Neural progenitor cell (in vitro differentiated cells): ENCODE data around the gene CDH26. TPM values are rescaled to one million over a fixed set of nuclear protein-coding genes. Genes with fewer than 3 reads are reported as not detected.

Experiments
- DNase-seq: peaks from one replicate; pipeline ENCODE4 v3.0.0-alpha.2; 2016; ENCODE audit warnings: low spot score
- H2AFZ ChIP-seq: fragments of 200-600 bp; sonication (generic); replicated peaks from 2 replicates; pipeline ENCODE4 v1.6.1; 2016; ENCODE audit warnings: antibody characterized with exemption
- H3F3A ChIP-seq: fragments of 200-600 bp; sonication (generic); 2 replicates; pipeline ENCODE4 v1.6.1; 2016; ENCODE audit warnings: antibody characterized with exemption, low read depth
- H3K27ac ChIP-seq: fragments of 200-600 bp; sonication (generic); 2 replicates; pipeline ENCODE4 v1.5.1; 2016; ENCODE audit warnings: mild to moderate bottlenecking
- H3K27me3 ChIP-seq: fragments of 200-600 bp; sonication (generic); 2 replicates; pipeline ENCODE4 v1.6.1; 2016; ENCODE audit warnings: mild to moderate bottlenecking, moderate library complexity
- H3K36me3 ChIP-seq: fragments of 200-600 bp; sonication (generic); 2 replicates; pipeline ENCODE4 v1.5.1; 2016
- H3K4me1 ChIP-seq: fragments of 200-600 bp; sonication (generic); 2 replicates; pipeline ENCODE4 v1.6.1; 2016; ENCODE audit warnings: mixed run types
- H3K4me2 ChIP-seq: fragments of 200-600 bp; sonication (generic); 2 replicates; pipeline ENCODE4 v1.6.1; 2016
- H3K4me3 ChIP-seq: fragments of 200-600 bp; sonication (generic); 2 replicates; pipeline ENCODE4 v1.5.1; 2016
- H3K79me2 ChIP-seq: fragments of 200-600 bp; sonication (generic); 2 replicates; pipeline ENCODE4 v1.6.1; 2016; ENCODE audit warnings: low read depth
- H3K9ac ChIP-seq: fragments of 200-600 bp; sonication (generic); 2 replicates; pipeline ENCODE4 v1.6.1; 2016
- H3K9me3 ChIP-seq: fragments of 200-600 bp; sonication (generic); 2 replicates; pipeline ENCODE4 v1.5.1; 2016; ENCODE audit warnings: low read depth
- H4K20me1 ChIP-seq: fragments of 200-600 bp; sonication (generic); 2 replicates; pipeline ENCODE4 v1.6.1; 2016; ENCODE audit warnings: low read depth
- H3K27ac Mint-ChIP-seq: 3 replicates; pipeline ENCODE4 v1.8.0; 2021; ENCODE audit warnings: mixed read lengths
- H3K27me3 Mint-ChIP-seq: 2 replicates; pipeline ENCODE4 v1.8.0; 2022; ENCODE audit warnings: low read depth, mild to moderate bottlenecking, inconsistent platforms, moderate library complexity, mixed read lengths; ENCODE audit not compliant: insufficient read depth
- H3K36me3 Mint-ChIP-seq: 3 replicates; pipeline ENCODE4 v1.8.0; 2021; ENCODE audit warnings: mixed read lengths
- H3K4me1 Mint-ChIP-seq: 3 replicates; pipeline ENCODE4 v1.8.0; 2021; ENCODE audit warnings: mixed read lengths
- H3K4me3 Mint-ChIP-seq: 3 replicates; pipeline ENCODE4 v1.8.0; 2021; ENCODE audit warnings: mild to moderate bottlenecking, moderate library complexity, mixed read lengths
- H3K9me3 Mint-ChIP-seq: 3 replicates; pipeline ENCODE4 v1.8.0; 2020; ENCODE audit warnings: mixed read lengths
- EZH2 ChIP-seq: fragments of 200-600 bp; sonication (generic); IDR thresholded peaks from 2 replicates; pipeline ENCODE4 v1.6.1; 2017; ENCODE audit warnings: antibody characterized with exemption, mild to moderate bottlenecking, moderate library complexity
- EZH2phosphoT487 ChIP-seq: fragments of 200-600 bp; sonication (generic); IDR thresholded peaks from 2 replicates; pipeline ENCODE4 v1.6.1; 2017; ENCODE audit warnings: antibody characterized with exemption
- total RNA-seq: library from RNA; depleted of rRNA; stranded (reverse); fragments of >200 nt; gene quantifications from 2 replicates; pipeline ENCODE4 v1.2.3, GENCODE V29; 2015; ENCODE audit warnings: low replicate concordance
- TF ChIP-seq, protein P1 (sequence below): fragments of 200-600 bp; sonication (generic); IDR thresholded peaks from 2 replicates; pipeline ENCODE4 v1.5.1; 2017; ENCODE audit warnings: antibody characterized with exemption, mild to moderate bottlenecking

CDH26 gene
- total RNA-seq, 1 donor from 2014 or later = not detected

DNA sequence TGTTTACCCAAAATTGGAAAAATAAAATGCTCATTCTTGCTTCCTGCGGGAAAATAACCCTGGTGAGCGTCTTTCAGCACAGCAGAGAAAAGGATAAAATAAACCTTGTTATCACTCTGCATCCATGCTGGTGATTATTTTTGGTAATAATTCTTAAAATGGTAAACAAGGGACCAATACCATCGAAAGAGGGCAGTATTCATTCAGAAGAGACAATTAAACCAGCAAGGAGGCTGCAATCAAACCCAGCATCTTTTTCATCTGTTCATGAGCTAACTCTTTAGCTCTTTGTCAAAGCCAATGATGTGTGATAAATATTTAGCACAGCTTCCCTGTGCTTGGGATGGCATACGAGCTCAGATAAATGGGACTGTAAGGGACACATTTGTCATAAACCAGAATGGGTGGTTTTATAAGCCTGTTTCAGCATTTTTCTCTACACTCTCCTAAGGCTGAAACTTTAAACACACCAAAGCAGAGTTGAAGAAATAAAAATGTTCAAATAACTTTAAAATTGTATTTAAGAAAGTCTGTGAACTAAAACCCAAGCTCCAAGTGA, 34.4 kb downstream of the CDH26 start:
- DNase-seq = no peak
- Histone ChIP-seq H3K27ac (no peak overlapping the region), H4K20me1 (no peaks in the 10 kb centered on the region), H3K4me1 (peaks cover 11% of the 10 kb centered on the region), H2AFZ (no peak overlapping the region), H3K27me3 (no peaks in the 10 kb centered on the region), H3K79me2 (no peaks in the 10 kb centered on the region), H3K36me3 (no peaks in the 10 kb centered on the region), H3K9me3 (no peaks in the 10 kb centered on the region), H3F3A (no peaks in the 10 kb centered on the region), H3K4me2 (no peak overlapping the region), H3K4me3 (no peak overlapping the region), H3K9ac (no peak overlapping the region)
- Mint-ChIP-seq H3K36me3 (no peaks in the 10 kb centered on the region), H3K9me3 (peaks cover 4% of the 10 kb centered on the region), H3K4me1 (peaks cover 8% of the 10 kb centered on the region), H3K27me3 (peaks cover 9% of the 10 kb centered on the region), H3K4me3 (no peak overlapping the region), H3K27ac (no peak overlapping the region)
- TF ChIP-seq, protein P1, sequence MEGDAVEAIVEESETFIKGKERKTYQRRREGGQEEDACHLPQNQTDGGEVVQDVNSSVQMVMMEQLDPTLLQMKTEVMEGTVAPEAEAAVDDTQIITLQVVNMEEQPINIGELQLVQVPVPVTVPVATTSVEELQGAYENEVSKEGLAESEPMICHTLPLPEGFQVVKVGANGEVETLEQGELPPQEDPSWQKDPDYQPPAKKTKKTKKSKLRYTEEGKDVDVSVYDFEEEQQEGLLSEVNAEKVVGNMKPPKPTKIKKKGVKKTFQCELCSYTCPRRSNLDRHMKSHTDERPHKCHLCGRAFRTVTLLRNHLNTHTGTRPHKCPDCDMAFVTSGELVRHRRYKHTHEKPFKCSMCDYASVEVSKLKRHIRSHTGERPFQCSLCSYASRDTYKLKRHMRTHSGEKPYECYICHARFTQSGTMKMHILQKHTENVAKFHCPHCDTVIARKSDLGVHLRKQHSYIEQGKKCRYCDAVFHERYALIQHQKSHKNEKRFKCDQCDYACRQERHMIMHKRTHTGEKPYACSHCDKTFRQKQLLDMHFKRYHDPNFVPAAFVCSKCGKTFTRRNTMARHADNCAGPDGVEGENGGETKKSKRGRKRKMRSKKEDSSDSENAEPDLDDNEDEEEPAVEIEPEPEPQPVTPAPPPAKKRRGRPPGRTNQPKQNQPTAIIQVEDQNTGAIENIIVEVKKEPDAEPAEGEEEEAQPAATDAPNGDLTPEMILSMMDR = no peak
- TF ChIP-seq EZH2 = no peak
- no peak for TF ChIP-seq EZH2phosphoT487

DNA sequence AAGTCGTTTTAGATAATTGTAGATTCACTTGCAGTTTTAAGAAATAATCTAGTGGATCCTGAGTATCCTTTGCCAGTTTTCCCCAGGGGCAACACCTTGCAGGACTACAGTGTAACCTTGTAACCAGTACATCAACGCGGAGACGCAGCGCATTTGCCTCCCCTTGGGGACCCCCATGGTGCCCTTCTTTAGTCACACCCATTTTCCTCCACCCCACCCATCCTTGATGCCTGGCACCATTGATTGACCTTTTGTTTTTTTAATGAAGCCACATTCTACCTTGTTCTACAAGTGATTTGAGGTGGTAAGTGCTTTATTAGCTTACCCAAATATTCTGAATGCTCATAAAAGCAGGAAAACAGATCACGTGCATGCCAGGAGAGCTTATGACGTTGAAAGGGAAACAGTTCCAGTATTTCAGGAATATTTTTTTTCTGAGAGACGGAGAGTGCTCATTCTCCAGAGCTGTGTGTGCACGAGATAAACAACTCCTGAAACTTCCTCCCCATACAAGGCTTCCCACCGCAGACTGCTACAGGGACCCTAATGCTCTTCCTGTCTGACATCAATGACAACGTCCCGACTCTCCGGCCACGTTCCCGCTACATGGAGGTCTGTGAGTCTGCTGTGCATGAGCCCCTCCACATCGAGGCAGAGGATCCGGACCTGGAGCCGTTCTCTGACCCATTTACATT, 35.7 kb downstream of the CDH26 start:
- Histone ChIP-seq H3K27me3 (no peaks in the 10 kb centered on the region), H3K27ac (no peak overlapping the region), H3K4me2 (peak overlapping the region; percentile 68), H3K9me3 (no peaks in the 10 kb centered on the region), H4K20me1 (no peaks in the 10 kb centered on the region), H3K9ac (no peak overlapping the region), H3K4me1 (peaks cover 6% of the 10 kb centered on the region), H3F3A (no peaks in the 10 kb centered on the region), H3K79me2 (no peaks in the 10 kb centered on the region), H2AFZ (peak overlapping the region; percentile 83), H3K36me3 (no peaks in the 10 kb centered on the region), H3K4me3 (peak overlapping the region; percentile 40)
- Mint-ChIP-seq H3K27ac (no peak overlapping the region), H3K27me3 (peaks cover 8% of the 10 kb centered on the region), H3K9me3 (peaks cover under 1% of the 10 kb centered on the region), H3K4me1 (peaks cover 3% of the 10 kb centered on the region), H3K36me3 (no peaks in the 10 kb centered on the region), H3K4me3 (no peak overlapping the region)
- peak; percentile 16 for DNase-seq
- TF ChIP-seq, protein P1 = no peak
- no peak for TF ChIP-seq EZH2phosphoT487
- TF ChIP-seq EZH2 = no peak

DNA sequence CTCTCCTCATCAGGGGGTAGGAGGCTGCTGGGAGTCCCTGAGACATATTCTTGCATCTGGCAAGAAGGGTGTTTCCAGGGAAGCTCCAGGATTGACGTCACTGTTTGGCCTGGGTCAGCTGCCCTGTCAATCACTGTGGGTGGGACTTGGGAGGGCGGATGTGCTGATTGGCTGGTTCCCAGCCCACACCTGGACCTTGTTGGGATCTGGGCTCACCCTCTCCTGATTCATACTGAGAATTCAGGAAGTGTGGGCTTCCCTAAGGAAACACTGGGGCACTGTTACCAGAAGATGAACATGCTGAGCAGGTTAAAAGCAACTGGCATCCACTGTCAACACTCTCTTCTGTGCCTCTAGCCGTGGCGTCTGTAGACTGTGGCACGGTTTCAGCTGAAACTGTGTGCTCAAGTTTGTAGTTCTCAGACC, 36.5 kb downstream of the CDH26 start:
- peak; percentile 71 for DNase-seq
- no peaks in the 10 kb centered on the region for H4K20me1 ChIP-seq
- H3K4me1 ChIP-seq = peaks cover 4% of the 10 kb centered on the region
- H3K4me1 Mint-ChIP-seq = peaks cover 2% of the 10 kb centered on the region
- no peaks in the 10 kb centered on the region for H3K9me3 Mint-ChIP-seq
- no peaks in the 10 kb centered on the region for H3K36me3 ChIP-seq
- no peak overlapping the region for H3K27ac ChIP-seq
- no peaks in the 10 kb centered on the region for H3F3A ChIP-seq
- no peaks in the 10 kb centered on the region for H3K27me3 ChIP-seq
- no peak overlapping the region for H3K27ac Mint-ChIP-seq
- peak overlapping the region; percentile 40 for H3K4me3 ChIP-seq
- no peaks in the 10 kb centered on the region for H3K9me3 ChIP-seq
- H3K4me2 ChIP-seq = peak overlapping the region; percentile 68
- H3K36me3 Mint-ChIP-seq = no peaks in the 10 kb centered on the region
- peak overlapping the region; percentile 83 for H2AFZ ChIP-seq
- TF ChIP-seq, protein P1 = no peak
- TF ChIP-seq EZH2phosphoT487 = no peak
- no peak for TF ChIP-seq EZH2
- no peak overlapping the region for H3K9ac ChIP-seq
- H3K4me3 Mint-ChIP-seq = no peak overlapping the region
- H3K27me3 Mint-ChIP-seq = peaks cover 7% of the 10 kb centered on the region
- no peaks in the 10 kb centered on the region for H3K79me2 ChIP-seq
